ENCODE results near the gene MAP1LC3A.

MAP1LC3A gene

GRCh38 chr20:34549929-34550305 is 8.6 kb upstream of the MAP1LC3A start:
- no peak for DNase-seq

GRCh38 chr20:34552569-34552968 is 5.9 kb upstream of the MAP1LC3A start:
- DNase-seq = no peak

GRCh38 chr20:34553366-34553867 is 5.1 kb upstream of the MAP1LC3A start:
- DNase-seq = no peak

DNA sequence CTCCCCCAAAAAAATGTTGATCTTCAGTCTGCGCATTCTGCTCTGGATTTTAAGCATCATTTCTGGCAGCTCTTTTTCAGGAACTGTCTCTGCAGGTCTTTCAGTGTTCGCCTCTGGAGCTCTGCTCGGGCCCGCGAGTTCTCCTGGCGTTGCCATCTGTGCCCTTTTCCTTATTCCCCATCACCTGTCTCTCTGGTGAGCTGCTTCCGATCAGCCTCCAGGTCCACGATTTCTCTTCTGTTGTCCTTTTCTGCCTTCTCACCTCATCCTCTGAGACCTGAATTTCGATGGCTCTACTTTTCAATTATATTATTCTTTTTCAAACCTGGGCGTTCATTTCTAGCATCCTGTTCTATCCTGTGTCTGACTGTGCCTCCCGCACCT is 590 bp upstream of the MAP1LC3A start:
- DNase-seq = no peak

DNA sequence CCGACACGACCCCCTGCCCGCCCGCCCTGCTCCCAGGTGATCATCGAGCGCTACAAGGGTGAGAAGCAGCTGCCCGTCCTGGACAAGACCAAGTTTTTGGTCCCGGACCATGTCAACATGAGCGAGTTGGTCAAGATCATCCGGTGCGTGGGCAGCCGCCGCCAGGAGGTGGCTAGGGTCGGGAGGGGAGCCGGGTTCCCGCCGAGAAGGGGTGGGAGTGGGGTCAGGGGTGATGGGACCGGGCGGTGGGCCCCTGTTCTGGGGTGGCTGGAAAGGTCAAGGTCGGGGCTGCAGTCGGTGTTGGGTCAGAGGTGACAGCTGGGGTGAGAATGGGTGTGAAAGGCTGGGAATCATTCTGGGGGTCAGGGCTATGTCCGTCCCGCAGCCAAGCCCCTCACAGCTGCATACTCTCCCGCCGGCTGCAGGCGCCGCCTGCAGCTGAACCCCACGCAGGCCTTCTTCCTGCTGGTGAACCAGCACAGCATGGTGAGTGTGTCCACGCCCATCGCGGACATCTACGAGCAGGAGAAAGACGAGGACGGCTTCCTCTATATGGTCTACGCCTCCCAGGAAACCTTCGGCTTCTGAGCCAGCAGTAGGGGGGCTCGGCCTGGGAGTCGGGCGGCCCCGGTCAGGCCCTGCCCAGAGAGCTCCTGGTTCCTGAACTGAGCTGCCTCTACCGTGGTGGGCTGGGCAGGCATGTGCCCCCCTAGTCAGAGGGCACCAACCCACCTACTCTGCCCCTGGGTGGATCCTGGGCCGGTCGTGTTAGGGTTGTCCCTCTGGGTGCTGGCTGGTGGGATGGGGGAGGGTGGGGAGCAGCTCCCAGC is 1.0 kb downstream of the MAP1LC3A start:
- no peak for DNase-seq

DNA sequence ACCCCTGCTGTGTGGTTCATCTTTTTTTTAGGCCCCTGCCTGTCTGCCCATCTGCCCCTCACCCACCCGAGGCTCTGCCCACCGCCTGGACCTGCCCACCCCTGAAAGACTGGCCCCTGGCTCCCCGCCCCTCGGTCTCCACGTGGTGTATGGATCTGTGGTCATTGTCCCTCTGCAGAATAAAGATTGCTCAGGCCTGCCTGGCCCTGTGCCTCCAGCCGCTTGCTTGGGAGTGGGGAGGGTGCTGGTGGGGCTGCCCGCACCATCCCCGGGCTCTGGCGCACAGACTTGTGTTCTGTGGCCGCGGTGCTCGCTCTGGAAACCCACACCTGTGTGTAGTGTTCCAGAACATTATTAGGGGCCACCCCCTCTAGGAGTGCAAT is 1.6 kb downstream of the MAP1LC3A start:
- no peak for DNase-seq

- DNase-seq = no peak
Observed at GRCh38 chr20:34560614-34561013, 2.1 kb downstream of the MAP1LC3A start.

DNA sequence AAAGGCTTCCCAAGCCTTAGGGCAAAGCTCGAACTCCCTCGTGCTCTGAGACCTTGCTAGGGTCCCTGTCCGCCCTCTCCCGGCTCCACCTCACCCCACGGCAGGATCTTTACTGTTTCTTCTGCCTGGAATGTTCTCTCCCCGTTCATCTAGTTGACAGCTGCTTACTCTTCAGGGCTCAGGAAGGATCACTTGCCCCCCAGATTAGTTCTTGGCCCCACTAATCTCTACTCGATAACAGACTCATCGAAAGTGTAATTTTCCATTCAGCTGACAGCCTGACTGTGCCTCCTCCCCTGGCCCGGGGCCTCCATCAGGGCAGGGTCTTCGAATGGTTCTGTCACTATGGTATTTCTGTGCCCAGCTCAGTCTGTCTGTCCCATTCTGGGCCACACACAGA is 3.1 kb downstream of the MAP1LC3A start:
- DNase-seq = no peak

DNA sequence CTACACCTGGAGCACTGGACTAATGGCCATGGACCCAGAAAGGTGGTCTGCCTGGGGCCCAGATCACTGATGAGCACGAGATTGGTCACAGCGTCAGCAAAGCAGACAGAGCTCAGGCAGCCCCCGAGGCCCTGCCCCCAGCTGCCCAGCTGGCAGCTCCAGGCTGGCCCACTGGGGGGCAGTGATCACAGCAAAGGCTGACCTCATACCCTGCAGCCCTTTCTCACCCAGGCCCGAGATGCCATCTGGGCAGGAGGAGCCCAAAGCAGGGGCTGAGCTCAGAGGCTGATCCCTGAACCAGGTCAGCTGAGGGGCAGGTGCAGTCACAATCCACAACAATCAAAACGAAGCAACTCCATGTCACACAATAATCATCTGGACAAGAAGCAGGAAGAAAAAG is 4.1 kb downstream of the MAP1LC3A start:
- no peak for DNase-seq

GRCh38 chr20:34564833-34565232 is 6.3 kb downstream of the MAP1LC3A start:
- DNase-seq = no peak

DNA sequence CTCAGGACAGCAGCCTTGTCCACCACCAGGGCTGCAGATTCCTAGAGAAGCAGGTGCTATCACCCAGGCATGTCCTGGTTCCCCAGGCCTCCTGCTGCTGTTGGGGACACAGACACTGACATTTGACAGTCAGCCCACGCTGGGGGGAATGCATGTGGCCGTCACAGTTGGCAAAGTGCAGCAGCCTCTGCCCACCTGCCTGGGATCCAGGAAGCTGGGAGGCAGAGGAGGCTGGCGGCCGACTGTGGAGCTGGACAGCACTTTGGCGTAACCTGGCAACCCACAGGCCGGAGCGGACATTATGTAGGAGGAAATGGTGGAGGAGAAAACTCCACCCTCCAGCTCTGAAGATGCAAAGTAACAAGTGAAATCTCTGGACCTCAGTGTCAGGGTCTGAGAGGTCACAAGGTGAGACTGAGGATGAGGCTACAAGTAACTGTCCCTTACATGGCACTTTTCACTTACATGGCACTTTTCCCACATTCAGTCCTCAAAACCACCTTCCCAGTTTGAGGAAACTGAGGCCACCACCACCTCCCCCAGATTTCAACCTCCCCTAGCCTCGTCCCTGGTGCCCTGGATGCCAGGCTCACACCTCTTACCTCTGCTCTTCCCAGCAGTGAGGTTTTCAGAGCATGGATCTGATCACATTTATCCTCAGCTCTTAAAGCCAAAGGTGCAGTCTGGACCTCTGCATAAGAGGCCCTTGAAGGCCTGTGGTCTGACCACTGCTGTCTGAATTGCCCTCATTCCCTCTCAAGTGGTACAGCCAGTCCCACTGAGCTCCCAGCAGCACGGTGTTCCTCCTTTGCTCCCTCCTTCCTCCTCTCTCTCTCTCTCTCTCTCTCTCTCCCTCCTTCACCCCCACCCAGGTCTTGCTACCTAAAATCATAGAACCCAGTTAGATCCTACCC is 8.7 kb downstream of the MAP1LC3A start:
- no peak for DNase-seq

- DNase-seq = no peak
Observed at GRCh38 chr20:34567892-34568865, 9.7 kb downstream of the MAP1LC3A start.

DNA sequence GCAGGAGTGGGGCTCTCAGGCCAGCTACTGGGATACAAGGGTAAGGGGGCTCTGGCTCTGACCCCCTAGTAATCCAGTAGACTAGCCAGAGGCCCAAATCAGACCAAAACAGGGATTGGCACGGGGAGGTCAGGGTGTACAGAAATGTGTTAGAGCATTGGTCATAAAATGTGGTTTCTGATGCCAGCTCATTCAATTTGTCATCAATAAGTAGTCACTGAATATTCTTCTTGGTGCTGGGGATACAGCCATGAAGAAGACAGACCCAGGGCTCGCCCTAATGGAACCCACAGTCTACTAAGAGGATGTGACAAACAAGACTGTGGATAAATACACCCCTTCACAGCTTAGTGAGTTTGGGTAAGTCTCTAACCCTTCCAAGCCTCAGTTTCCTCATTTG is 11.1 kb downstream of the MAP1LC3A start:
- no peak for DNase-seq

GRCh38 chr20:34570859-34571306 is 12.4 kb downstream of the MAP1LC3A start:
- DNase-seq = no peak

- DNase-seq = no peak
Observed at GRCh38 chr20:34571753-34572152, 13.2 kb downstream of the MAP1LC3A start.

DNA sequence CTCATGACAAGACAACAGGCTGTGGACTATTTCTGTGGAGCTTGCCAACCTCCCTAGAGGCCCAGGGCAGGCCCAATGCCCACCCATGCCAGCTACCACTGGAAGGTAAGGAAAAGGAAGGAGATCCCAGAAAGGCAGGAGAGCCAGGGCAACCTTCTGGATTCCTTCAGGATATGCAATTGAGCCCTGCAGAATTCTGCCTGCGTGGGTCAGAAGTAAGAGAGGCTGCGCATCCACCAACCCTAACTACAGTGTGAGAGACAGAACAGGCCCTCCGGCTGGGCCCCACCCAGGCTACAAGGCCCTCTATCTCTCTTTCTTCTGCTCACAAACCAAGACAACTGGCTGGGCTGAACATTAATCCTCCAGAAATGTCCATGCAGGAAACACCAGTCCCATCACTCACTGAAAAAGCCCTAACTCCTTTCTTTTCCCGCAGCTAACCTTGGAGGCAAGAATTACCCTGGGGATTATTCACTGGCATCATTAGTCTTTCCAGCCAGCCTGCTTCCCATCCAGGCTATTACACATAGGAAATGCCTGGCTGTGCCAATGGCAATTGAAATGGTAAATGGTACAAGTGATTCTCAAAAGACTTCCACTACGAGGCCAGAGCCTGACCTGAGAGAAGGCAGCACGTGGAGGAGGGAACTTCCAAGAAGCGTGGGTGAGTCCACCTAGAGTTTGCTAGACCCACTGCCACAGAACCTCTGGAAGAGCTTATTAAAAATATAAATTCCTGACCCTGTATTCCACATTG is 15.2 kb downstream of the MAP1LC3A start:
- no peak for DNase-seq

DNA sequence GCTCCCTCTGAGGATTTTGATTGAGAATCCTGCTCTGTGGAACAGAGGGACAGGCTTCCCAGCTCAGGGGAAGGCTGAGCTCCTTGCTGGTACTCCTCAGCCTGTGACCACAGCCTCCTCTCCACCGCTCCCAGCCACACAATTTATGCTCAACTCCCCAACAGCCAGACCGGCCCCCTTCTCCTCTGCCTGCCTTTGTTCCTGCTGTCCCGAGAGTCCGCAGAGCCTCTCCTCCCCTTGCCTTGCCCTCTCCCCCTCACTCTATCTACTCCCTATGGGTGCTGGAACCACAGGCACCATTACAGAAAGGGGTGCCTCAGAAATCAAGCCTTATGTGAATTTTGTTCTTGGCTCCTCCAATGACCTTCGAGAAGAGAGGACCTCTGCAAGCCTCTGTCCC is 15.9 kb downstream of the MAP1LC3A start:
- DNase-seq = no peak

DNA sequence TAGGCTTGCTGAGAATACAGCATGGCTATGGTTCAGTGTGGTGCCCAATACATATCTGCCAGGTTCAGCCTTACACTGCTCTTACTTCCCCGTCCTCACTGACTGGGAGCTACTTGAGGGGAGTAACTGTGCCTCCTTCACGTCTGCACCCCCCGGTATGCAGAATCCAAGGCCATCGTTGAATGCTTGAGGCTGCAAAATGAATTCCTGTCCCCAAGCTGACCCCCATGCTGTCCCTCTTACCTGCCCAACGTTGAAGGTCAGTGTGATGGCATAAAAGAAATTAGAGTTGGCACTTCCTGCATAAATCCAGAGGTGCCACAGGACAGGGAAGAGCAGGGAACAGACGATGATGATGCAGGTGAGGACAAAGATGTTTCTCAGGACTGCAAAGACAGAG is 16.3 kb downstream of the MAP1LC3A start:
- DNase-seq = no peak

DNA sequence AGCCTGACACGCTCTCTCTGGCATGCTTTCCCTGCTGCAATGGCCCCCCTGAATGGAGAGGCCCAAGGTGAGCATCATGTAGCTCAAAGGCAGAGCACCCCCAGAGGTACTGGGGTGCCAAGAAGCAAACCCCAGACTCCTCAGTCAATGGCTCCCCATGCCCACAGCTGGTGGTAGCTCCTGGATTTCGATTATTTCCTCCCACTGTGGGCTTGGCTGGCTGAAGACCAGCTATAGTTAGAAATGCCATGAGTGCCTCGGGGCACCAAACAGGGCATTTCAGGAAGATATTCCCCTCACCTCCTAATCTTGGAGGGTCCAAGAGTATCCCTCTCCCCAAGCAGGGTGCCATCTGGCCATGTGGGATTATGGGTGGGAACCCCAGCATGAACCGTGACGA is 16.8 kb downstream of the MAP1LC3A start:
- no peak for DNase-seq

GRCh38 chr20:34575756-34576155 is 17.2 kb downstream of the MAP1LC3A start:
- DNase-seq = no peak

DNA sequence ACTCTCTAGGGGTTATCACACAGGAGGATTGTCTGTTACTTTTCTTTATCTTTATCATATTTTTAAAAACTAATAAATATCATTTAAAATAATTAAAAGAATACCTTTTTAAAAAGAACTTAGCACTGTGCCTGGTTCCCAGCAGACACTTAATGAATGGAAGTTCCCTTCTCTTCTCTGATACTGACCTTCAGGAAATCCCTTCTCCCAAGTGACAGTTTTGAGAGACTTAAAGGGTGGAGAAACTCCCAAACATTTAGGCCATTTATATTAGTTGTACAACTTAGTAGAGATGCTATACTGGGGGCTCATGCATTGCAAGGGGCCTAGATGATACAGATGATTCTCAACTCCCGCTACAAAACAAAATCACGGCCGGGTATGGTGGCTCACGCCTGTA is 18.5 kb downstream of the MAP1LC3A start:
- no peak for DNase-seq

GRCh38 chr20:34578025-34578424 is 19.5 kb downstream of the MAP1LC3A start:
- DNase-seq = no peak
